HEK293 (cell line): Measurements from ENCODE around the gene MBD6.

Experiments
- BCL11A ChIP-seq: fragments of 450-650 bp; formaldehyde crosslinking; IDR thresholded peaks from 2 replicates; pipeline ENCODE4 v1.5.1; 2016; ENCODE audit warnings: low read depth, missing biosample characterization, missing genetic modification characterization
- KLF7 ChIP-seq: fragments of 450-650 bp; formaldehyde crosslinking; IDR thresholded peaks from 2 replicates; pipeline ENCODE4 v1.5.1; 2016; ENCODE audit warnings: missing biosample characterization, missing genetic modification characterization, borderline replicate concordance
- PRDM1 ChIP-seq: fragments of 450-650 bp; formaldehyde crosslinking; IDR thresholded peaks from 2 replicates; pipeline ENCODE4; 2016; ENCODE audit warnings: missing biosample characterization, missing genetic modification characterization
- TCF7L2 ChIP-seq: IDR thresholded peaks from 2 replicates; pipeline ENCODE4 v1.6.1; 2011; ENCODE audit warnings: low read depth, mild to moderate bottlenecking, inconsistent platforms, low read length, moderate library complexity, borderline replicate concordance
- ZBTB17 ChIP-seq: fragments of 450-650 bp; formaldehyde crosslinking; IDR thresholded peaks from 2 replicates; pipeline ENCODE4 v1.5.1; 2016; ENCODE audit warnings: missing biosample characterization, missing genetic modification characterization
- ZFHX2 ChIP-seq: fragments of 450-650 bp; formaldehyde crosslinking; conservative IDR thresholded peaks from 2 replicates; pipeline ENCODE4 v1.5.1; 2016; ENCODE audit warnings: missing biosample characterization, missing genetic modification characterization
- ZIC2 ChIP-seq: fragments of 450-650 bp; formaldehyde crosslinking; IDR thresholded peaks from 2 replicates; pipeline ENCODE4 v1.5.1; 2016; ENCODE audit warnings: missing biosample characterization, missing genetic modification characterization
- ZNF501 ChIP-seq: fragments of 450-650 bp; formaldehyde crosslinking; IDR thresholded peaks from 2 replicates; pipeline ENCODE4 v1.5.1; 2016; ENCODE audit warnings: missing biosample characterization, missing genetic modification characterization
- ZNF585B ChIP-seq: fragments of 450-650 bp; formaldehyde crosslinking; IDR thresholded peaks from 2 replicates; pipeline ENCODE4 v1.5.1; 2016; ENCODE audit warnings: missing biosample characterization, missing genetic modification characterization
- TF ChIP-seq, protein P1 (sequence below): fragments of 450-650 bp; formaldehyde crosslinking; IDR thresholded peaks from 2 replicates; pipeline ENCODE4 v1.5.1; 2016; ENCODE audit warnings: missing biosample characterization, missing genetic modification characterization

- TF ChIP-seq, protein P1, sequence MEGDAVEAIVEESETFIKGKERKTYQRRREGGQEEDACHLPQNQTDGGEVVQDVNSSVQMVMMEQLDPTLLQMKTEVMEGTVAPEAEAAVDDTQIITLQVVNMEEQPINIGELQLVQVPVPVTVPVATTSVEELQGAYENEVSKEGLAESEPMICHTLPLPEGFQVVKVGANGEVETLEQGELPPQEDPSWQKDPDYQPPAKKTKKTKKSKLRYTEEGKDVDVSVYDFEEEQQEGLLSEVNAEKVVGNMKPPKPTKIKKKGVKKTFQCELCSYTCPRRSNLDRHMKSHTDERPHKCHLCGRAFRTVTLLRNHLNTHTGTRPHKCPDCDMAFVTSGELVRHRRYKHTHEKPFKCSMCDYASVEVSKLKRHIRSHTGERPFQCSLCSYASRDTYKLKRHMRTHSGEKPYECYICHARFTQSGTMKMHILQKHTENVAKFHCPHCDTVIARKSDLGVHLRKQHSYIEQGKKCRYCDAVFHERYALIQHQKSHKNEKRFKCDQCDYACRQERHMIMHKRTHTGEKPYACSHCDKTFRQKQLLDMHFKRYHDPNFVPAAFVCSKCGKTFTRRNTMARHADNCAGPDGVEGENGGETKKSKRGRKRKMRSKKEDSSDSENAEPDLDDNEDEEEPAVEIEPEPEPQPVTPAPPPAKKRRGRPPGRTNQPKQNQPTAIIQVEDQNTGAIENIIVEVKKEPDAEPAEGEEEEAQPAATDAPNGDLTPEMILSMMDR (tag by site-specific recombination): peak; percentile 71; the same call in 1 of the 2 replicates
- TF ChIP-seq ZNF501 (peak; percentile 58), ZIC2 (tag by site-specific recombination) (no peak), PRDM1 (no peak), TCF7L2 (no peak), ZNF585B (tag by site-specific recombination) (no peak), BCL11A (tag by site-specific recombination) (no peak), KLF7 (tag by site-specific recombination) (peak; percentile 95; the same call in 1 of the 2 replicates), ZBTB17 (peak; percentile 85; the same call in 1 of the 2 replicates), ZFHX2 (tag by site-specific recombination) (no peak)
Measured at GRCh38 chr12:57546438-57547287, 24.0 kb downstream of the MBD6 start, which contains the start of gene DCTN2.
